BLaER1 treated with 17β-estradiol and CSF1 and Interleukin-3, amounts not matched to agents 10 nM and 100 nM (cell line): ENCODE data around the gene UBE2I.

ENCODE experiments used
- H3K27ac ChIP-seq, 11 experiments: shearing (Covaris generic); formaldehyde crosslinking; 2 replicates each; pipeline ENCODE4 v1.8.1; 2022
- H3K27me3 ChIP-seq, 11 experiments: shearing (Covaris generic); formaldehyde crosslinking; 2 replicates each; pipeline ENCODE4 v1.8.1; 2022
- H3K36me3 ChIP-seq, 11 experiments: shearing (Covaris generic); formaldehyde crosslinking; 2 replicates each; pipeline ENCODE4 v1.8.1; 2022
- H3K4me1 ChIP-seq, 10 experiments: shearing (Covaris generic); formaldehyde crosslinking; 2 replicates each; pipeline ENCODE4 v1.8.1; 2022
- H3K4me2 ChIP-seq, 11 experiments: shearing (Covaris generic); formaldehyde crosslinking; 2 replicates each; pipeline ENCODE4 v1.8.1; 2022
- H3K4me3 ChIP-seq, 10 experiments: shearing (Covaris generic); formaldehyde crosslinking; 2 replicates each; pipeline ENCODE4 v1.8.1; 2022
- H3K9ac ChIP-seq, 11 experiments: shearing (Covaris generic); formaldehyde crosslinking; 2 replicates each; pipeline ENCODE4 v1.8.1; 2022
- H3K9me3 ChIP-seq, 11 experiments: shearing (Covaris generic); formaldehyde crosslinking; replicated peaks in 1 of 11; 2 replicates each; pipeline ENCODE4 v1.8.1; 2022
- H4K20me1 ChIP-seq, 11 experiments: shearing (Covaris generic); formaldehyde crosslinking; 2 replicates each; pipeline ENCODE4 v1.8.1; 2022
- Cebpa-rat ChIP-seq, 11 experiments: shearing (Covaris generic); IDR thresholded peaks; 2 replicates each; pipeline ENCODE4 v1.8.1; 2022

Gene UBE2I

GRCh38 chr16:1301562-1301961 lies 7.9 kb upstream of the UBE2I start:
- Histone ChIP-seq H3K27ac (peak overlapping the region in 4 of 11 experiments; percentile 19 to 43 (median 34); a peak in 3 of 22 replicates), H3K4me3 (no peak overlapping the region), H3K9me3 (no peaks in the 10 kb centered on the region), H3K9ac (peak overlapping the region in 2 of 11 experiments; percentile 5 to 9; a peak in 2 of 22 replicates), H3K27me3 (no peaks in the 10 kb centered on the region), H4K20me1 (no peaks in the 10 kb centered on the region), H3K36me3 (no peaks in the 10 kb centered on the region), H3K4me1 (peaks cover 42 to 83% (median 76%) of the 10 kb centered on the region in 10 experiments), H3K4me2 (peak overlapping the region in 10 of 11 experiments; percentile 27 to 96 (median 70); a peak in 20 of 22 replicates)
- no peak for TF ChIP-seq Cebpa-rat (IDR thresholded peaks at IDR 0.05)

GRCh38 chr16:1305823-1306222 lies 3.6 kb upstream of the UBE2I start:
- Histone ChIP-seq H3K36me3 (peaks cover 0 to 6% (median 3%) of the 10 kb centered on the region in 11 experiments; a peak in 8 of 22 replicates), H3K27me3 (no peaks in the 10 kb centered on the region), H3K9me3 (no peaks in the 10 kb centered on the region), H4K20me1 (peaks cover 10 to 13% (median 11%) of the 10 kb centered on the region in 11 experiments), H3K4me1 (peaks cover 31 to 65% (median 63%) of the 10 kb centered on the region in 10 experiments), H3K4me2 (peak overlapping the region; percentile 66 to 96 (median 85)), H3K27ac (peak overlapping the region in 10 of 11 experiments; percentile 79 to 89 (median 84); a peak in 19 of 22 replicates), H3K4me3 (peak overlapping the region in 4 of 10 experiments; percentile 9 to 32 (median 19); a peak in 3 of 20 replicates), H3K9ac (peak overlapping the region; percentile 17 to 77 (median 70); a peak in 20 of 22 replicates)
- no peak for TF ChIP-seq Cebpa-rat (IDR thresholded peaks at IDR 0.05)

GRCh38 chr16:1306334-1306733 lies 3.1 kb upstream of the UBE2I start:
- Histone ChIP-seq H3K4me2 (peak overlapping the region in 10 of 11 experiments; percentile 70 to 96 (median 85); a peak in 21 of 22 replicates), H3K4me1 (peaks cover 35 to 64% (median 62%) of the 10 kb centered on the region in 10 experiments), H3K9ac (peak overlapping the region in 10 of 11 experiments; percentile 48 to 77 (median 71); a peak in 14 of 22 replicates)

GRCh38 chr16:1308036-1308976 lies 1.1 kb upstream of the UBE2I start:
- H3K9ac ChIP-seq, result peak overlapping the region; percentile 99 to 100 (median 100)
- peak overlapping the region; percentile 84 to 100 (median 98) for H3K4me3 ChIP-seq
- no peak for TF ChIP-seq Cebpa-rat (IDR thresholded peaks at IDR 0.05)
- no peaks in the 10 kb centered on the region for H3K27me3 ChIP-seq
- H3K36me3 ChIP-seq, result peaks cover 17 to 30% (median 24%) of the 10 kb centered on the region in 11 experiments; a peak in 21 of 22 replicates
- H3K27ac ChIP-seq, result peak overlapping the region; percentile 100
- H3K4me1 ChIP-seq, result peaks cover 53 to 63% (median 61%) of the 10 kb centered on the region in 10 experiments
- H3K4me2 ChIP-seq, result peak overlapping the region in 9 of 11 experiments; percentile 19 to 52 (median 37); a peak in 10 of 22 replicates
- no peaks in the 10 kb centered on the region for H3K9me3 ChIP-seq
- peaks cover 35 to 38% (median 36%) of the 10 kb centered on the region in 11 experiments for H4K20me1 ChIP-seq

More at GRCh38 chr16:1306334-1306733, 3.1 kb upstream of the UBE2I start:
- H3K36me3 ChIP-seq, result peaks cover 0 to 10% (median 6%) of the 10 kb centered on the region in 11 experiments; a peak in 15 of 22 replicates
- no peak overlapping the region for H3K4me3 ChIP-seq
- TF ChIP-seq Cebpa-rat (IDR thresholded peaks at IDR 0.05), result no peak
- no peaks in the 10 kb centered on the region for H3K27me3 ChIP-seq
- peaks cover 15 to 18% (median 16%) of the 10 kb centered on the region in 11 experiments for H4K20me1 ChIP-seq
- H3K27ac ChIP-seq, result peak overlapping the region in 9 of 11 experiments; percentile 79 to 89 (median 84); a peak in 18 of 22 replicates
- no peaks in the 10 kb centered on the region for H3K9me3 ChIP-seq

GRCh38 chr16:1309888-1310831 lies 724 bp downstream of the UBE2I start:
- peak overlapping the region; percentile 99 to 100 (median 100) for H3K9ac ChIP-seq
- peak overlapping the region; percentile 84 to 100 (median 98) for H3K4me3 ChIP-seq
- H4K20me1 ChIP-seq, result peaks cover 53 to 56% (median 55%) of the 10 kb centered on the region in 11 experiments
- H3K9me3 ChIP-seq, result no peaks in the 10 kb centered on the region
- H3K27ac ChIP-seq, result peak overlapping the region; percentile 100
- peak in 9 of 11 experiments; percentile 36 to 91 (median 66); a peak in 13 of 22 replicates for TF ChIP-seq Cebpa-rat (IDR thresholded peaks at IDR 0.05)
- H3K4me2 ChIP-seq, result peak overlapping the region; percentile 93 to 100 (median 98)
- no peaks in the 10 kb centered on the region for H3K27me3 ChIP-seq
- H3K4me1 ChIP-seq, result peaks cover 35 to 52% (median 44%) of the 10 kb centered on the region in 10 experiments
- H3K36me3 ChIP-seq, result peaks cover 35 to 49% (median 42%) of the 10 kb centered on the region in 11 experiments

- H3K9ac ChIP-seq, result peak overlapping the region; percentile 99 to 100 (median 100)
- peak overlapping the region; percentile 100; a peak in 20 of 22 replicates for H3K27ac ChIP-seq
- H3K4me2 ChIP-seq, result peak overlapping the region; percentile 93 to 100 (median 98)
- H3K27me3 ChIP-seq, result no peaks in the 10 kb centered on the region
- H3K36me3 ChIP-seq, result peaks cover 42 to 55% (median 49%) of the 10 kb centered on the region in 11 experiments
- TF ChIP-seq Cebpa-rat (IDR thresholded peaks at IDR 0.05), result no peak
- H3K4me1 ChIP-seq, result peaks cover 29 to 45% (median 37%) of the 10 kb centered on the region in 10 experiments
- peaks cover 60 to 63% (median 61%) of the 10 kb centered on the region in 11 experiments for H4K20me1 ChIP-seq
- H3K9me3 ChIP-seq, result no peaks in the 10 kb centered on the region
- peak overlapping the region; percentile 84 to 100 (median 98) for H3K4me3 ChIP-seq
Measured at GRCh38 chr16:1310832-1311200, 1.4 kb downstream of the UBE2I start.

- no peaks in the 10 kb centered on the region for H3K27me3 ChIP-seq
- H3K4me1 ChIP-seq, result peaks cover 24 to 41% (median 33%) of the 10 kb centered on the region in 10 experiments
- peaks cover 46 to 60% (median 54%) of the 10 kb centered on the region in 11 experiments for H3K36me3 ChIP-seq
- peak overlapping the region in 9 of 11 experiments; percentile 100; a peak in 16 of 22 replicates for H3K27ac ChIP-seq
- TF ChIP-seq Cebpa-rat (IDR thresholded peaks at IDR 0.05), result no peak
- peak overlapping the region; percentile 99 to 100 (median 100) for H3K9ac ChIP-seq
- H3K4me2 ChIP-seq, result peak overlapping the region; percentile 93 to 100 (median 98)
- H3K9me3 ChIP-seq, result no peaks in the 10 kb centered on the region
- peaks cover 64 to 67% (median 66%) of the 10 kb centered on the region in 11 experiments for H4K20me1 ChIP-seq
- peak overlapping the region; percentile 84 to 100 (median 98) for H3K4me3 ChIP-seq
Measured at GRCh38 chr16:1311212-1311737, 1.8 kb downstream of the UBE2I start.
